Neural cell (in vitro differentiated cells): ENCODE measurements around the gene SMARCA4. TPM values are rescaled to one million over a fixed set of nuclear protein-coding genes. Genes with fewer than 3 reads are reported as not detected.

ENCODE experiments used
- H2AFZ ChIP-seq: fragments of 200-600, 300-800 bp; sonication (generic), shearing (Covaris generic); 2 replicates; pipeline ENCODE4 v1.6.0; 2014; ENCODE audit warnings: low read depth, mild to moderate bottlenecking, antibody characterized with exemption, low read length, moderate library complexity
- H3F3A ChIP-seq: fragments of 200-600 bp; shearing (Covaris generic); 2 replicates; pipeline ENCODE4 v1.6.1; 2016; ENCODE audit warnings: mild to moderate bottlenecking, moderate library complexity, mixed read lengths, antibody characterized with exemption, low read length; ENCODE audit not compliant: insufficient read depth, poor library complexity, severe bottlenecking
- H3K27ac ChIP-seq: fragments of 200-600, 300-800 bp; sonication (generic), shearing (Covaris generic); 2 replicates; pipeline ENCODE4 v1.5.1; 2014; ENCODE audit warnings: mild to moderate bottlenecking, low read length, moderate library complexity
- H3K27me3 ChIP-seq: fragments of 300-800, 200-600 bp; sonication (generic), shearing (Covaris generic); 2 replicates; pipeline ENCODE4 v1.6.0; 2014; ENCODE audit warnings: mild to moderate bottlenecking, low read depth, low read length, moderate library complexity; ENCODE audit not compliant: insufficient read depth
- H3K36me3 ChIP-seq: fragments of 300-800, 200-600 bp; sonication (generic), shearing (Covaris generic); 2 replicates; pipeline ENCODE4 v1.5.1; 2014; ENCODE audit warnings: mild to moderate bottlenecking, antibody characterized with exemption, low read length, moderate library complexity; ENCODE audit not compliant: insufficient read depth
- H3K4me2 ChIP-seq: fragments of 300-800, 200-600 bp; sonication (generic), shearing (Covaris generic); 2 replicates; pipeline ENCODE4 v1.6.0; 2014; ENCODE audit warnings: mild to moderate bottlenecking, low read length
- H3K4me3 ChIP-seq: fragments of 300-800, 200-600 bp; sonication (generic), shearing (Covaris generic); 2 replicates; pipeline ENCODE4 v1.5.1; 2014; ENCODE audit warnings: mild to moderate bottlenecking, low read length, moderate library complexity
- H3K79me2 ChIP-seq: fragments of 200-600 bp; shearing (Covaris generic); replicated peaks from 2 replicates; pipeline ENCODE4 v1.6.0; 2014; ENCODE audit warnings: mild to moderate bottlenecking, low read length, moderate library complexity; ENCODE audit not compliant: insufficient read depth
- H3K9ac ChIP-seq: fragments of 300-800, 200-600 bp; sonication (generic), shearing (Covaris generic); 2 replicates; pipeline ENCODE4 v1.6.1; 2016; ENCODE audit warnings: mild to moderate bottlenecking, low read length, mixed read lengths
- H3K9me2 ChIP-seq: fragments of 200-600 bp; shearing (Covaris generic); 2 replicates; pipeline ENCODE4 v1.6.1; 2016; ENCODE audit warnings: mild to moderate bottlenecking, low read length, mixed read lengths; ENCODE audit not compliant: insufficient read depth
- H3K9me3 ChIP-seq: fragments of 200-600, 300-800 bp; sonication (generic), shearing (Covaris generic); 2 replicates; pipeline ENCODE4 v1.6.1; 2016; ENCODE audit warnings: mild to moderate bottlenecking, mixed run types, low read length, moderate library complexity, mixed read lengths
- H4K20me1 ChIP-seq: fragments of 200-600 bp; shearing (Covaris generic); 2 replicates; pipeline ENCODE4 v1.6.1; 2016; ENCODE audit warnings: mild to moderate bottlenecking, mixed run types; ENCODE audit not compliant: insufficient read depth
- EP300 ChIP-seq: fragments of 450-650 bp; conservative IDR thresholded peaks from 2 replicates; pipeline ENCODE4 v1.6.1; 2014; ENCODE audit warnings: antibody characterized with exemption, mild to moderate bottlenecking, moderate library complexity; ENCODE audit not compliant: poor library complexity, severe bottlenecking
- EZH2 ChIP-seq: fragments of 200-600, 300-800 bp; shearing (Covaris generic), sonication (generic); IDR thresholded peaks from 2 replicates; pipeline ENCODE4 v1.6.1; 2014; ENCODE audit warnings: antibody characterized with exemption, low read length, borderline replicate concordance, mild to moderate bottlenecking; ENCODE audit not compliant: insufficient read depth, poor library complexity, severe bottlenecking
- MXI1 ChIP-seq: fragments of 450-650 bp; conservative IDR thresholded peaks from 2 replicates; pipeline ENCODE4 v1.6.1; 2014; ENCODE audit warnings: antibody characterized with exemption, mild to moderate bottlenecking; ENCODE audit not compliant: poor library complexity, severe bottlenecking
- POLR2AphosphoS5 ChIP-seq: IDR thresholded peaks from 2 replicates; pipeline ENCODE4 v1.6.1; 2012
- RAD21 ChIP-seq: fragments of 450-650 bp; conservative IDR thresholded peaks from 2 replicates; pipeline ENCODE4 v1.6.1; 2014; ENCODE audit warnings: antibody characterized with exemption, mild to moderate bottlenecking, moderate library complexity
- SMC3 ChIP-seq: fragments of 450-650 bp; conservative IDR thresholded peaks from 2 replicates; pipeline ENCODE4 v1.6.1; 2014; ENCODE audit warnings: antibody characterized with exemption, mild to moderate bottlenecking, moderate library complexity; ENCODE audit not compliant: poor library complexity
- TAF1 ChIP-seq: IDR thresholded peaks from 2 replicates; pipeline ENCODE4 v1.6.1; 2012; ENCODE audit warnings: low read depth
- polyA plus RNA-seq: library from polyadenylated mRNA; depleted of rRNA; stranded (reverse); fragments of >200 nt; gene quantifications from 2 replicates; pipeline ENCODE4 v1.2.3, GENCODE V29; 2014
- TF ChIP-seq, protein P1 (sequence below): IDR thresholded peaks from 2 replicates; pipeline ENCODE4 v1.6.1; 2012; ENCODE audit warnings: borderline replicate concordance
- TF ChIP-seq, protein P2 (sequence below): fragments of 450-650 bp; IDR thresholded peaks from 2 replicates; pipeline ENCODE4 v1.5.1; 2014; ENCODE audit warnings: antibody characterized with exemption, mild to moderate bottlenecking, moderate library complexity; ENCODE audit not compliant: poor library complexity, severe bottlenecking

Gene SMARCA4
- polyA plus RNA-seq, 1 donor from 2014 or later: 97.3 TPM

DNA sequence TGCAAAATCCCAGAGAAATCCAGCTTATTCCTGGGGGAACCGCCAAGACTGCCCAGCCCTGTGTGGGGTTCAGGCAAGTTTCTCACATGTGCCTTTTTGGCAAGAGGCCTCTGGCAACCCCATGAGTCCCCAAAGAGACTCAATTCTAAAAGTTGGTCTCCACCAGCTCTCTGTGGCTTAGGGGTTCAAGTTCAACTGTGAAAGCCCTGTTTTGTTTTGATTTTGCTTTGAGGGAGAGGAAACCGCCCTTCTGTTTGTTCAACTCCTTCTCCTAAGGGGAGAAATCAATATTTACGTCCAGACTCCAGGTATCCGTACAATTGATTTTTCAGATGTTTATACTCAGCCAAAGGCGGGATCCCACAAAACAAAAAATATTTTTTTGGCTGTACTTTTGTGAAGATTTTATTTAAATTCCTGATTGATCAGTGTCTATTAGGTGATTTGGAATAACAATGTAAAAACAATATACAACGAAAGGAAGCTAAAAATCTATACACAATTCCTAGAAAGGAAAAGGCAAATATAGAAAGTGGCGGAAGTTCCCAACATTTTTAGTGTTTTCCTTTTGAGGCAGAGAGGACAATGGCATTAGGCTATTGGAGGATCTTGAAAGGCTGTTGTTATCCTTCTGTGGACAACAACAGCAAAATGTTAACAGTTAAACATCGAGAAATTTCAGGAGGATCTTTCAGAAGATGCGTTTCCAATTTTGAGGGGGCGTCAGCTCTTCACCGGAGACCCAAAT, 127.8 kb downstream of the SMARCA4 start:
- Histone ChIP-seq H2AFZ (peak overlapping the region; percentile 41), H3K4me3 (peak overlapping the region; percentile 75), H3K27me3 (no peaks in the 10 kb centered on the region)

DNA sequence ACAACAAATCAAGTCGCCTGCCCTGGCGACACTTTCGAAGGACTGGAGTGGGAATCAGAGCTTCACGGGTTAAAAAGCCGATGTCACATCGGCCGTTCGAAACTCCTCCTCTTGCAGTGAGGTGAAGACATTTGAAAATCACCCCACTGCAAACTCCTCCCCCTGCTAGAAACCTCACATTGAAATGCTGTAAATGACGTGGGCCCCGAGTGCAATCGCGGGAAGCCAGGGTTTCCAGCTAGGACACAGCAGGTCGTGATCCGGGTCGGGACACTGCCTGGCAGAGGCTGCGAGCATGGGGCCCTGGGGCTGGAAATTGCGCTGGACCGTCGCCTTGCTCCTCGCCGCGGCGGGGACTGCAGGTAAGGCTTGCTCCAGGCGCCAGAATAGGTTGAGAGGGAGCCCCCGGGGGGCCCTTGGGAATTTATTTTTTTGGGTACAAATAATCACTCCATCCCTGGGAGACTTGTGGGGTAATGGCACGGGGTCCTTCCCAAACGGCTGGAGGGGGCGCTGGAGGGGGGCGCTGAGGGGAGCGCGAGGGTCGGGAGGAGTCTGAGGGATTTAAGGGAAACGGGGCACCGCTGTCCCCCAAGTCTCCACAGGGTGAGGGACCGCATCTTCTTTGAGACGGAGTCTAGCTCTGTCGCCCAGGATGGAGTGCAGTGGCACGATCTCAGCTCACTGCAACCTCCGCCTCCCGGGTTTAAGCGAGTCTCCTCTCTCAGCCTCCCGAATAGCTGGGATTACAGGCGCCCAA, 128.6 kb downstream of the SMARCA4 start, which contains the start of gene LDLR:
Gene LDLR (plus strand): TSS at position 210 of the 760 bp plus-strand sequence. CDS start 86 bp downstream, at position 296.
- peak within 1 kb of the TSS; percentile 26 for H3K4me2 ChIP-seq
- no peaks in the 10 kb centered on the region for H3K27me3 ChIP-seq
- no peaks in the 10 kb centered on the region for H3K9me3 ChIP-seq
- H2AFZ ChIP-seq: peak within 1 kb of the TSS; percentile 41
- peak within 1 kb of the TSS; percentile 75 for H3K4me3 ChIP-seq
- peak within 1 kb of the TSS; percentile 96 for H3K27ac ChIP-seq
- H3K9me2 ChIP-seq: no peaks in the 10 kb centered on the region
- H4K20me1 ChIP-seq: no peaks in the 10 kb centered on the region
- no peaks in the 10 kb centered on the region for H3K36me3 ChIP-seq
- peaks cover 7% of the 10 kb centered on the region for H3F3A ChIP-seq
- peaks cover 36% of the 10 kb centered on the region for H3K79me2 ChIP-seq
- H3K9ac ChIP-seq: peak within 1 kb of the TSS; percentile 94
- TF ChIP-seq EZH2 (no peak), MXI1 (peak; percentile 28), EP300 (peak; percentile 84), TAF1 (peak; percentile 88), RAD21 (peak; percentile 15), POLR2AphosphoS5 (peak; percentile 98), SMC3 (no peak)
- TF ChIP-seq, protein P1, sequence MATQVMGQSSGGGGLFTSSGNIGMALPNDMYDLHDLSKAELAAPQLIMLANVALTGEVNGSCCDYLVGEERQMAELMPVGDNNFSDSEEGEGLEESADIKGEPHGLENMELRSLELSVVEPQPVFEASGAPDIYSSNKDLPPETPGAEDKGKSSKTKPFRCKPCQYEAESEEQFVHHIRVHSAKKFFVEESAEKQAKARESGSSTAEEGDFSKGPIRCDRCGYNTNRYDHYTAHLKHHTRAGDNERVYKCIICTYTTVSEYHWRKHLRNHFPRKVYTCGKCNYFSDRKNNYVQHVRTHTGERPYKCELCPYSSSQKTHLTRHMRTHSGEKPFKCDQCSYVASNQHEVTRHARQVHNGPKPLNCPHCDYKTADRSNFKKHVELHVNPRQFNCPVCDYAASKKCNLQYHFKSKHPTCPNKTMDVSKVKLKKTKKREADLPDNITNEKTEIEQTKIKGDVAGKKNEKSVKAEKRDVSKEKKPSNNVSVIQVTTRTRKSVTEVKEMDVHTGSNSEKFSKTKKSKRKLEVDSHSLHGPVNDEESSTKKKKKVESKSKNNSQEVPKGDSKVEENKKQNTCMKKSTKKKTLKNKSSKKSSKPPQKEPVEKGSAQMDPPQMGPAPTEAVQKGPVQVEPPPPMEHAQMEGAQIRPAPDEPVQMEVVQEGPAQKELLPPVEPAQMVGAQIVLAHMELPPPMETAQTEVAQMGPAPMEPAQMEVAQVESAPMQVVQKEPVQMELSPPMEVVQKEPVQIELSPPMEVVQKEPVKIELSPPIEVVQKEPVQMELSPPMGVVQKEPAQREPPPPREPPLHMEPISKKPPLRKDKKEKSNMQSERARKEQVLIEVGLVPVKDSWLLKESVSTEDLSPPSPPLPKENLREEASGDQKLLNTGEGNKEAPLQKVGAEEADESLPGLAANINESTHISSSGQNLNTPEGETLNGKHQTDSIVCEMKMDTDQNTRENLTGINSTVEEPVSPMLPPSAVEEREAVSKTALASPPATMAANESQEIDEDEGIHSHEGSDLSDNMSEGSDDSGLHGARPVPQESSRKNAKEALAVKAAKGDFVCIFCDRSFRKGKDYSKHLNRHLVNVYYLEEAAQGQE: peak; percentile 74

More for the DNA sequence above, 127.8 kb downstream of the SMARCA4 start:
- Histone ChIP-seq H3F3A (peaks cover 7% of the 10 kb centered on the region), H3K9me2 (no peaks in the 10 kb centered on the region), H3K36me3 (no peaks in the 10 kb centered on the region), H3K27ac (peak overlapping the region; percentile 96), H3K4me2 (peak overlapping the region; percentile 26), H3K79me2 (peaks cover 30% of the 10 kb centered on the region), H3K9ac (peak overlapping the region; percentile 94), H3K9me3 (no peaks in the 10 kb centered on the region), H4K20me1 (no peaks in the 10 kb centered on the region)
- TF ChIP-seq EZH2 (no peak), POLR2AphosphoS5 (no peak), MXI1 (no peak), EP300 (no peak), TAF1 (no peak), SMC3 (no peak), RAD21 (no peak)
- TF ChIP-seq, protein P2, sequence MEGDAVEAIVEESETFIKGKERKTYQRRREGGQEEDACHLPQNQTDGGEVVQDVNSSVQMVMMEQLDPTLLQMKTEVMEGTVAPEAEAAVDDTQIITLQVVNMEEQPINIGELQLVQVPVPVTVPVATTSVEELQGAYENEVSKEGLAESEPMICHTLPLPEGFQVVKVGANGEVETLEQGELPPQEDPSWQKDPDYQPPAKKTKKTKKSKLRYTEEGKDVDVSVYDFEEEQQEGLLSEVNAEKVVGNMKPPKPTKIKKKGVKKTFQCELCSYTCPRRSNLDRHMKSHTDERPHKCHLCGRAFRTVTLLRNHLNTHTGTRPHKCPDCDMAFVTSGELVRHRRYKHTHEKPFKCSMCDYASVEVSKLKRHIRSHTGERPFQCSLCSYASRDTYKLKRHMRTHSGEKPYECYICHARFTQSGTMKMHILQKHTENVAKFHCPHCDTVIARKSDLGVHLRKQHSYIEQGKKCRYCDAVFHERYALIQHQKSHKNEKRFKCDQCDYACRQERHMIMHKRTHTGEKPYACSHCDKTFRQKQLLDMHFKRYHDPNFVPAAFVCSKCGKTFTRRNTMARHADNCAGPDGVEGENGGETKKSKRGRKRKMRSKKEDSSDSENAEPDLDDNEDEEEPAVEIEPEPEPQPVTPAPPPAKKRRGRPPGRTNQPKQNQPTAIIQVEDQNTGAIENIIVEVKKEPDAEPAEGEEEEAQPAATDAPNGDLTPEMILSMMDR: no peak
- TF ChIP-seq, protein P1: no peak
